ENCODE data around the gene LYPD6B.

DNA sequence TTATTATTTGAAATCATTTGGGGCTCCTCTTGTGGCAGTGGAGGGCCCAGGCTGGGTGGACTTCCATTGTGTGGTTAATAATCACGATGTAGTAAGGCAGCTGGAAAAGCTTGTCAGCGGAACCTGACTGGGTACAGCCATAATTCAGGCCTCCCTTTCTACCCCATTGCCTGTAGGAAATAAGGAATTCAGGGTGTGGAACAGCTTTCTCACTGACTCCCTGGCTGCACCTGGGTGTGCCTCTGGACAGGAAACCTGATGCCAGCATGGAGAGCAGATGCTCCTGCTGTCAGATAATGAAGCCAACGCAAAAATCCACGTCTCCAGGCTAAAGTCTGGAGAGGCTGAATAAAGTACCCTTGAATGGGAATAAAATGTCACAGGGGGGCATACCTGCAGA, 44.2 kb downstream of the LYPD6B start:
- TF ChIP-seq CTCF (conservative IDR thresholded peaks at IDR 0.05; ENCODE audit: low read length) (no peak), EZH2phosphoT487 (IDR thresholded peaks at IDR 0.05; ENCODE audit: borderline replicate concordance, low read depth, low read length) (no peak)
